ENCODE measurements around the gene C16orf92. TPM values are rescaled to one million over a fixed set of nuclear protein-coding genes. Genes with fewer than 3 reads are reported as not detected.

C16orf92 gene
- total and polyA plus RNA-seq, 2 experiments from 2014 or later, result 0.34 TPM; not detected in 1

- TF ChIP-seq ZNF331 (CRISPR knock-in tag; IDR thresholded peaks at IDR 0.05; ENCODE audit: low read depth) (no peak), STAT1 (IDR thresholded peaks at IDR 0.05; ENCODE audit: unreplicated experiment) (no peak), POLR2AphosphoS5 (IDR thresholded peaks at IDR 0.05; ENCODE audit: low read depth) (no peak), NANOG (IDR thresholded peaks at IDR 0.05; ENCODE audit: borderline replicate concordance) (no peak)
- TF ChIP-seq, protein P1, sequence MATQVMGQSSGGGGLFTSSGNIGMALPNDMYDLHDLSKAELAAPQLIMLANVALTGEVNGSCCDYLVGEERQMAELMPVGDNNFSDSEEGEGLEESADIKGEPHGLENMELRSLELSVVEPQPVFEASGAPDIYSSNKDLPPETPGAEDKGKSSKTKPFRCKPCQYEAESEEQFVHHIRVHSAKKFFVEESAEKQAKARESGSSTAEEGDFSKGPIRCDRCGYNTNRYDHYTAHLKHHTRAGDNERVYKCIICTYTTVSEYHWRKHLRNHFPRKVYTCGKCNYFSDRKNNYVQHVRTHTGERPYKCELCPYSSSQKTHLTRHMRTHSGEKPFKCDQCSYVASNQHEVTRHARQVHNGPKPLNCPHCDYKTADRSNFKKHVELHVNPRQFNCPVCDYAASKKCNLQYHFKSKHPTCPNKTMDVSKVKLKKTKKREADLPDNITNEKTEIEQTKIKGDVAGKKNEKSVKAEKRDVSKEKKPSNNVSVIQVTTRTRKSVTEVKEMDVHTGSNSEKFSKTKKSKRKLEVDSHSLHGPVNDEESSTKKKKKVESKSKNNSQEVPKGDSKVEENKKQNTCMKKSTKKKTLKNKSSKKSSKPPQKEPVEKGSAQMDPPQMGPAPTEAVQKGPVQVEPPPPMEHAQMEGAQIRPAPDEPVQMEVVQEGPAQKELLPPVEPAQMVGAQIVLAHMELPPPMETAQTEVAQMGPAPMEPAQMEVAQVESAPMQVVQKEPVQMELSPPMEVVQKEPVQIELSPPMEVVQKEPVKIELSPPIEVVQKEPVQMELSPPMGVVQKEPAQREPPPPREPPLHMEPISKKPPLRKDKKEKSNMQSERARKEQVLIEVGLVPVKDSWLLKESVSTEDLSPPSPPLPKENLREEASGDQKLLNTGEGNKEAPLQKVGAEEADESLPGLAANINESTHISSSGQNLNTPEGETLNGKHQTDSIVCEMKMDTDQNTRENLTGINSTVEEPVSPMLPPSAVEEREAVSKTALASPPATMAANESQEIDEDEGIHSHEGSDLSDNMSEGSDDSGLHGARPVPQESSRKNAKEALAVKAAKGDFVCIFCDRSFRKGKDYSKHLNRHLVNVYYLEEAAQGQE (IDR thresholded peaks at IDR 0.05; ENCODE audit: unreplicated experiment), result no peak
These were observed 23.6 kb downstream of the C16orf92 start (continued) for GRCh38 chr16:30046588-30046987.

- ATAC-seq (no peak), DNase-seq (ENCODE audit: low spot score) (no peak)
- Mint-ChIP-seq H3K27me3 (ENCODE audit: insufficient read depth, low read depth, poor library complexity) (peaks cover 17% of the 10 kb centered on the region), H3K4me1 (peaks cover 10% of the 10 kb centered on the region), H3K9me3 (no peaks in the 10 kb centered on the region; the same call in 2 of the 3 replicates), H3K27ac (no peak overlapping the region), H3K36me3 (ENCODE audit: low read depth) (no peaks in the 10 kb centered on the region), H3K4me3 (no peak overlapping the region)
- H3K79me2 ChIP-seq (replicated peaks; ENCODE audit: insufficient read depth), result no peaks in the 10 kb centered on the region
- H3K4me2 ChIP-seq, result no peak overlapping the region
- no peaks in the 10 kb centered on the region for H4K20me1 ChIP-seq (replicated peaks; ENCODE audit: insufficient read depth)
- no peak overlapping the region for H2AFZ ChIP-seq
- peaks cover 4% of the 10 kb centered on the region for H3F3A ChIP-seq (replicated peaks; ENCODE audit: low read depth)
- H3K27me3 ChIP-seq (ENCODE audit: insufficient read depth), result 0 out of 2 replicates have a peak, but pooled peaks cover 6% of the 10 kb centered on the region
- H3K4me1 ChIP-seq (ENCODE audit: insufficient read depth), result peaks cover 6% of the 10 kb centered on the region; the same call in 1 of the 2 replicates
- no peaks in the 10 kb centered on the region for H3K9me2 ChIP-seq (ENCODE audit: insufficient read depth)
- no peaks in the 10 kb centered on the region for H3K36me3 ChIP-seq (ENCODE audit: insufficient read depth)
- H3K27ac ChIP-seq (ENCODE audit: low read depth), result no peak overlapping the region
- no peak overlapping the region for H3K4me3 ChIP-seq
- TF ChIP-seq, protein P1 (IDR thresholded peaks at IDR 0.05; ENCODE audit: unreplicated experiment), result no peak
- TF ChIP-seq POLR2AphosphoS5 (IDR thresholded peaks at IDR 0.05; ENCODE audit: low read depth) (no peak), EZH2phosphoT487 (IDR thresholded peaks at IDR 0.05; ENCODE audit: unreplicated experiment) (no peak), CREB1 (CRISPR knock-in tag; IDR thresholded peaks at IDR 0.05; ENCODE audit: low read depth) (no peak), JUNB (IDR thresholded peaks at IDR 0.05; ENCODE audit: unreplicated experiment) (no peak), EZH2 (IDR thresholded peaks at IDR 0.05; ENCODE audit: low read depth, unreplicated experiment) (no peak), NANOG (IDR thresholded peaks at IDR 0.05; ENCODE audit: borderline replicate concordance) (no peak)
- TF ChIP-seq, protein P2, sequence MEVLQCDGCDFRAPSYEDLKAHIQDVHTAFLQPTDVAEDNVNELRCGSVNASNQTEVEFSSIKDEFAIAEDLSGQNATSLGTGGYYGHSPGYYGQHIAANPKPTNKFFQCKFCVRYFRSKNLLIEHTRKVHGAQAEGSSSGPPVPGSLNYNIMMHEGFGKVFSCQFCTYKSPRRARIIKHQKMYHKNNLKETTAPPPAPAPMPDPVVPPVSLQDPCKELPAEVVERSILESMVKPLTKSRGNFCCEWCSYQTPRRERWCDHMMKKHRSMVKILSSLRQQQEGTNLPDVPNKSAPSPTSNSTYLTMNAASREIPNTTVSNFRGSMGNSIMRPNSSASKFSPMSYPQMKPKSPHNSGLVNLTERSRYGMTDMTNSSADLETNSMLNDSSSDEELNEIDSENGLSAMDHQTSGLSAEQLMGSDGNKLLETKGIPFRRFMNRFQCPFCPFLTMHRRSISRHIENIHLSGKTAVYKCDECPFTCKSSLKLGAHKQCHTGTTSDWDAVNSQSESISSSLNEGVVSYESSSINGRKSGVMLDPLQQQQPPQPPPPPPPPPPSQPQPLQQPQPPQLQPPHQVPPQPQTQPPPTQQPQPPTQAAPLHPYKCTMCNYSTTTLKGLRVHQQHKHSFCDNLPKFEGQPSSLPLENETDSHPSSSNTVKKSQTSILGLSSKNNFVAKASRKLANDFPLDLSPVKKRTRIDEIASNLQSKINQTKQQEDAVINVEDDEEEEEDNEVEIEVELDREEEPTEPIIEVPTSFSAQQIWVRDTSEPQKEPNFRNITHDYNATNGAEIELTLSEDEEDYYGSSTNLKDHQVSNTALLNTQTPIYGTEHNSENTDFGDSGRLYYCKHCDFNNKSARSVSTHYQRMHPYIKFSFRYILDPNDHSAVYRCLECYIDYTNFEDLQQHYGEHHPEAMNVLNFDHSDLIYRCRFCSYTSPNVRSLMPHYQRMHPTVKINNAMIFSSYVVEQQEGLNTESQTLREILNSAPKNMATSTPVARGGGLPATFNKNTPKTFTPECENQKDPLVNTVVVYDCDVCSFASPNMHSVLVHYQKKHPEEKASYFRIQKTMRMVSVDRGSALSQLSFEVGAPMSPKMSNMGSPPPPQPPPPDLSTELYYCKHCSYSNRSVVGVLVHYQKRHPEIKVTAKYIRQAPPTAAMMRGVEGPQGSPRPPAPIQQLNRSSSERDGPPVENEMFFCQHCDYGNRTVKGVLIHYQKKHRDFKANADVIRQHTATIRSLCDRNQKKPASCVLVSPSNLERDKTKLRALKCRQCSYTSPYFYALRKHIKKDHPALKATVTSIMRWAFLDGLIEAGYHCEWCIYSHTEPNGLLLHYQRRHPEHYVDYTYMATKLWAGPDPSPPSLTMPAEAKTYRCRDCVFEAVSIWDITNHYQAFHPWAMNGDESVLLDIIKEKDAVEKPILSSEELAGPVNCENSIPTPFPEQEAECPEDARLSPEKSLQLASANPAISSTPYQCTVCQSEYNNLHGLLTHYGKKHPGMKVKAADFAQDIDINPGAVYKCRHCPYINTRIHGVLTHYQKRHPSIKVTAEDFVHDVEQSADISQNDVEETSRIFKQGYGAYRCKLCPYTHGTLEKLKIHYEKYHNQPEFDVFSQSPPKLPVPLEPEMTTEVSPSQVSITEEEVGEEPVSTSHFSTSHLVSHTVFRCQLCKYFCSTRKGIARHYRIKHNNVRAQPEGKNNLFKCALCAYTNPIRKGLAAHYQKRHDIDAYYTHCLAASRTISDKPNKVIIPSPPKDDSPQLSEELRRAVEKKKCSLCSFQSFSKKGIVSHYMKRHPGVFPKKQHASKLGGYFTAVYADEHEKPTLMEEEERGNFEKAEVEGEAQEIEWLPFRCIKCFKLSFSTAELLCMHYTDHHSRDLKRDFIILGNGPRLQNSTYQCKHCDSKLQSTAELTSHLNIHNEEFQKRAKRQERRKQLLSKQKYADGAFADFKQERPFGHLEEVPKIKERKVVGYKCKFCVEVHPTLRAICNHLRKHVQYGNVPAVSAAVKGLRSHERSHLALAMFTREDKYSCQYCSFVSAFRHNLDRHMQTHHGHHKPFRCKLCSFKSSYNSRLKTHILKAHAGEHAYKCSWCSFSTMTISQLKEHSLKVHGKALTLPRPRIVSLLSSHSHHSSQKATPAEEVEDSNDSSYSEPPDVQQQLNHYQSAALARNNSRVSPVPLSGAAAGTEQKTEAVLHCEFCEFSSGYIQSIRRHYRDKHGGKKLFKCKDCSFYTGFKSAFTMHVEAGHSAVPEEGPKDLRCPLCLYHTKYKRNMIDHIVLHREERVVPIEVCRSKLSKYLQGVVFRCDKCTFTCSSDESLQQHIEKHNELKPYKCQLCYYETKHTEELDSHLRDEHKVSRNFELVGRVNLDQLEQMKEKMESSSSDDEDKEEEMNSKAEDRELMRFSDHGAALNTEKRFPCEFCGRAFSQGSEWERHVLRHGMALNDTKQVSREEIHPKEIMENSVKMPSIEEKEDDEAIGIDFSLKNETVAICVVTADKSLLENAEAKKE (CRISPR knock-in tag; IDR thresholded peaks at IDR 0.05), result no peak
- TF ChIP-seq, protein P3, sequence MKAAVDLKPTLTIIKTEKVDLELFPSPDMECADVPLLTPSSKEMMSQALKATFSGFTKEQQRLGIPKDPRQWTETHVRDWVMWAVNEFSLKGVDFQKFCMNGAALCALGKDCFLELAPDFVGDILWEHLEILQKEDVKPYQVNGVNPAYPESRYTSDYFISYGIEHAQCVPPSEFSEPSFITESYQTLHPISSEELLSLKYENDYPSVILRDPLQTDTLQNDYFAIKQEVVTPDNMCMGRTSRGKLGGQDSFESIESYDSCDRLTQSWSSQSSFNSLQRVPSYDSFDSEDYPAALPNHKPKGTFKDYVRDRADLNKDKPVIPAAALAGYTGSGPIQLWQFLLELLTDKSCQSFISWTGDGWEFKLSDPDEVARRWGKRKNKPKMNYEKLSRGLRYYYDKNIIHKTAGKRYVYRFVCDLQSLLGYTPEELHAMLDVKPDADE (IDR thresholded peaks at IDR 0.05), result no peak
These were observed 26.9 kb downstream of the C16orf92 start for GRCh38 chr16:30049871-30050270.
